AG10803 (cell line): ENCODE measurements around the gene RASA3.

ENCODE experiments used
- DNase-seq: peaks from one replicate; pipeline ENCODE4 v3.0.0; 2010; ENCODE audit warnings: low read depth
- H3K4me3 ChIP-seq: 2 replicates; pipeline ENCODE4 v1.5.1; 2011; ENCODE audit warnings: mild to moderate bottlenecking, low read length, control low read depth
- TF ChIP-seq, protein P1 (sequence below): conservative IDR thresholded peaks from 2 replicates; pipeline ENCODE4 v1.5.1; 2011; ENCODE audit warnings: mild to moderate bottlenecking, low read length, control low read depth, inconsistent platforms

RASA3 gene

DNA sequence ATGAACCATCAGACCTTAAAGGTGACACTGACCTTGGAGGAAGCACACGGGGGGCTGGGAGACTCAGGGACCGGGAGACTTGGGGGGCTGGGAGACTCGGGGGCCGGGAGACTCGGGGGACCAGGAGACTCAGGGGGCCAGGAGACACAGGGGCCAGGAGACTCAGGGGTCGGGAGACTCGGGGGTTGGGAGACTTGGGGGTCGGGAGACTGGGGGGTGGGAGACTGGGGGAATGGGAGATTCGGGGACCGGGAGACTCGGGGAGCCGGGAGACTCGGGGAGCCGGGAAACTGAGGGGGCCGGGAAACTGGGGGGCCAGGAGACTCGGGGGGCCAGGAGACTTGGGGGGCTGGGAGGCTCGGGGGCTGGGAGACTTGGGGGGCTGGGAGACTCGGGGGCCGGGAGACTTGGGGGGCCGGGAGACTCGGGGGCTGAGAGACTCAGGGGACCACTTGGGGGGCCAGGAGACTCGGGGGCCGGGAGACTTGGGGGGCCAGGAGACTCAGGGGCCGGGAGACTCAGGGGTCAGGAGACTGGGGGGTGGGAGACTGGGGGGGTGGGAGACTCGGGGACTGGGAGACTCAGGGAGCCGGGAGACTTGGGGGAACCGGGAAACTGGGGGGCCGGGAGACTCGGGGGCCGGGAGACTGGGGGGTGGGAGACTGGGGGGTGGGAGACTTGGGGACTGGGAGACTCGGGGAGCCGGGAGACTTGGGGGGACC is 62.9 kb downstream of the RASA3 start:
- H3K4me3 ChIP-seq = no peak overlapping the region; the same call in 1 of the 2 replicates
- DNase-seq = no peak
- TF ChIP-seq, protein P1, sequence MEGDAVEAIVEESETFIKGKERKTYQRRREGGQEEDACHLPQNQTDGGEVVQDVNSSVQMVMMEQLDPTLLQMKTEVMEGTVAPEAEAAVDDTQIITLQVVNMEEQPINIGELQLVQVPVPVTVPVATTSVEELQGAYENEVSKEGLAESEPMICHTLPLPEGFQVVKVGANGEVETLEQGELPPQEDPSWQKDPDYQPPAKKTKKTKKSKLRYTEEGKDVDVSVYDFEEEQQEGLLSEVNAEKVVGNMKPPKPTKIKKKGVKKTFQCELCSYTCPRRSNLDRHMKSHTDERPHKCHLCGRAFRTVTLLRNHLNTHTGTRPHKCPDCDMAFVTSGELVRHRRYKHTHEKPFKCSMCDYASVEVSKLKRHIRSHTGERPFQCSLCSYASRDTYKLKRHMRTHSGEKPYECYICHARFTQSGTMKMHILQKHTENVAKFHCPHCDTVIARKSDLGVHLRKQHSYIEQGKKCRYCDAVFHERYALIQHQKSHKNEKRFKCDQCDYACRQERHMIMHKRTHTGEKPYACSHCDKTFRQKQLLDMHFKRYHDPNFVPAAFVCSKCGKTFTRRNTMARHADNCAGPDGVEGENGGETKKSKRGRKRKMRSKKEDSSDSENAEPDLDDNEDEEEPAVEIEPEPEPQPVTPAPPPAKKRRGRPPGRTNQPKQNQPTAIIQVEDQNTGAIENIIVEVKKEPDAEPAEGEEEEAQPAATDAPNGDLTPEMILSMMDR = no peak

DNA sequence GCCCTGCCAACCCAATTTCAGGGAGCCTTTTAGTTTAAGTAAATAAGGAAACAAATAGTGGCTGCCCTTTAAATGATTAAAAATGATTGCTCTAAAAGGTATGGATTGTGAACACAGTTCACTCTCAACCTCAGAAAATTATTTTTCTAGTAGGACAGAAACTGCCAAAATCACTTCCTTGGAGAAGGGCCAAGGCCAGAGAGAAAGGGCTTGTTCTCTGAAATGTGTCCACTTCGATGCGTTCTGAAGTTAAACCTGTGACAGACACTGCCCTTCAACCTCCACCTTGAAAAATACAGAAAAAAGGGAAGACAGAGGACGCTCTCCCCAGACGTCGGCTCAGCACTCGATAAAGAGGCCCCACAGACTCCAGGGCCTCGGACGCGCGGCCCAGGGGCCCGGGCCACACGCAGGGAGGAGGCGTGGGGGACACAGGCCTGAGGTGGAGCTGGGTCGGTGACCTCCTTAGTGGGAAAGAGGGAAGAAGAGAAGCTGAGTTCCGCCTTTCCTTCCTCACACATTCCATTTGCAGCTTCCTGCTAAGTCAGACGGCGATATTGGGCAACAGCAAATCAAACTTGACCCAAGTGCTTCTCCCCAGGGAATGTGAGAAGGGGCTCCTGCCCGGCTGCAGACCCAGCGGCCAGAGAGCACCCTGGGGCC is 63.6 kb downstream of the RASA3 start:
- peak; percentile 90 for DNase-seq
- peak overlapping the region; percentile 13 for H3K4me3 ChIP-seq

DNA sequence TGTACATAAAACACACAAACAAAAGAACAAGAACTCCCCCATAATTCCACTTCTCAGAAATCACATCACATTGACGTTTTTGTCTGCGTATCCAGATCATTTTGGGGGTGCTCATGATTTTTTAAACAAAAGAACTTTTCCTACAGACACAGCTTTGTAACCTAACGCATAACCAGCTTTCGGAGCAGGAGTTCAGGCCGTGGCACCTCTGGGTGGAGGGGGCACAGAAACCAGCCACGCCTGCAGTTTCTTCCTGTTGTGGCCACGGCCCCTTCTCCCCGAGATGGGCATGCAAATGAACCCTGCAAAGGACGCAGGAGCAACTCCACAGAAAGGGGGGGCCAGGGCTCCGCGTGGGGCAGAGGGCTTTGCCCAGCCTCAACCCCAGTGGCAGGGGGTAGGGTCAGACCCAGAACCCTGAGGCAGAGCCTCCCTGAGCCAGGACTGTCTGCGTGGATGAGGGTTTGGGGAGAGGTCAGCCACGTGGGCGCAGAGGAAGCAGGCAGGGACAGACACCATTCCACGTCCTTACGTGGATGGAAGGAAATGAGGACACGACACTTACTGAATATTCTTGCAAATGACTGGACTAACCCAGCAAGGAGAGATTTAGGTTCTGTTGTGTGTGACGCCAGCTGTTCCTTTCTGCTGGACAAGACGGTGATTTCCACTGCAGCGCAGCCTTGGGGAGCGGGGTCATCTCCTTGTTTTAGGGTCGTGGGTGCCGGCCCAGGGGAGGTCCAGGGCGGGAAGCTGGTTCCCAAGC is 64.4 kb downstream of the RASA3 start:
- DNase-seq = no peak
- H3K4me3 ChIP-seq = peak overlapping the region; percentile 39
- TF ChIP-seq, protein P1 = no peak

More for the DNA sequence above, 63.6 kb downstream of the RASA3 start:
- TF ChIP-seq, protein P1 = no peak

DNA sequence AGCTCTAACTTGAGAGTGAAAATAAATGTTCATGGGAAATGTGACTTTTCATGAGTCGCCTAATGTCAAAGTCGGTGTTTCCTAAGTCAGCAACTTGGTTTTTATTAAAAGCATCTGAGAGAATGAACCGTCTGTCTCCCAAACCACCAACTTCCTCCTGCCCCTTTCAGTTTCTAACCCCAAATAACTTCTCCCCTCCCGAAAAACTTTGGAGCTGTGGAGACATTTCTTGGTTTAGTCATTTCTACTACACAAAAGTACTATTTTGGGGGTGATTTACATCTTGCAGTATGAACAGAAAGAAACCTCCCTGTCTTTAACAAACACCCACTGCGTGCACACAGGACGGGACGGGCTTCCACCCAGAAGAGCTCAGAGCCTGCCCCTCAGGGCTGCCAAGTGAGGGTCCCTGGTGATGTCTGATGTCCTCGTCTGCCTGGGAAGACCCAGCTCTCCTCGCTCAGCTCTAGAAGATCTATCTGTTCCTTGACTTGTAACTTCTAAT is 65.0 kb downstream of the RASA3 start:
- TF ChIP-seq, protein P1 = no peak
- peak; percentile 90 for DNase-seq
- peak overlapping the region; percentile 39 for H3K4me3 ChIP-seq

DNA sequence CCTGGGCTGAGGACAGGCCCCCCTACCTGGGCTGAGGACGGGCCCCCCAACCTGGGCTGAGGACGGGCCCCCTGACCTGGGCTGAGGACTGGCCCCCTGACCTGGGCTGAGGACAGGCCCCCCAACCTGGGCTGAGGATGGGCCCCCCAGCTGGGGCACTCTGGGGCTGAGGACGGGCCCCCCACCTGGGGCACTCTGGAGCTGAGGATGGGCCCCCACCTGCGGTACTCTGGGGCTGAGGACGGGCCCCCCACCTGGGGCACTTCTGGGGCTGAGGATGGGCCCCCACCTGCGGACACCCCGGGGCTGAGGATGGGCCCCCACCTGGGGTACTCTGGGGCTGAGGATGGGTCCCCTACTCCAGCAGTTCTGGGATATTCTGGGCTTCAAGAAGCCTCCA is 65.5 kb downstream of the RASA3 start:
- peak overlapping the region; percentile 20 for H3K4me3 ChIP-seq
- TF ChIP-seq, protein P1 = no peak
- DNase-seq = no peak

DNA sequence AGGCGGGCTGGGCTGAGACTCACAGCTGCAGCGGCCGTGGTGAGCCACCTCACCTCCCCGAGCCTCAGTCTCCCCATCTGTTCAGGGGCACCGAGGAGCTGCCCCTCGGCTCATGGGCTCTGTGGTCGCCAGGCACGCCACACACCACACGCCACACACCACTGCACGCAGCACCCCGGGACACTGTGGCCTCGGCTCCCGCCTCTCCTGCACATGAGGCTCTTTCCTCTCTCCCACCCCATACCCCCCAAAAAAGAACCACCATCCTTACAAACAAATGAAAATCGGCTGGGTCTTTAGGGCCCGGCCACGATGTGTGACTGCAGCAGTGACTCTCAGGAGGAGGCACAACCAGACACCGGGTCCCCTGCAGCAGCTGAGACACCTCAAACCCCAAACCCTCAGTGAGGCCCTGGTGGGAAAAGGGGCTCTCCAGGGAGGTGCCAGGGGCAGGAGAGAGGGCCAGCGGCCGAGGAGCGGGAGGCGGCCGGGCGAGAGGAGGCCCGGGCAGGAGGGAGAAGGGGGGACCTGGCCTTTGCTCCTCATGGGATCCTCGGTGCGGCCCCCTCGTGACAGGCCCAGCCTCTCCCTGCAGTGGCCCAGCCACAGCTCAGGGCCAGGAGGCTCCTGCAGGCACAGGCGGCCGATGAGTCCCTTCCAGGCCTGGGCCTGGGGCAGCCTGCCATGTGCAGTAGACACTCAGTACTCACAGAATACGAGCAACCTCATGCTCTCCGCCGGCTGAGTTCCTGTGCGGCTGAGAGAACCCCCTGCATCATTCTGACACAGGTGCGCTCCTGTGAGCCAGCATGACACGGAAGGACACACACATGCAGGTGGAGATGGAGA is 66.3 kb downstream of the RASA3 start:
- H3K4me3 ChIP-seq = peak overlapping the region; percentile 35
- DNase-seq = no peak
- TF ChIP-seq, protein P1 = no peak
